IgD-negative memory B cell (primary cell): Measurements from ENCODE around the gene BCL6B. TPM values are rescaled to one million over a fixed set of nuclear protein-coding genes. Genes with fewer than 3 reads are reported as not detected.

Experiments used
- H3K27ac Mint-ChIP-seq, 3 donors: one replicate each; pipeline ENCODE4 v1.8.0; 2020 to 2022; ENCODE audit warnings: mild to moderate bottlenecking in 3 of 3, mixed read lengths in 3 of 3, moderate library complexity in 1 of 3
- H3K27me3 Mint-ChIP-seq: one replicate; pipeline ENCODE4 v1.8.0; 2021; ENCODE audit warnings: mixed read lengths
- H3K36me3 Mint-ChIP-seq: one replicate; pipeline ENCODE4 v1.8.0; 2020; ENCODE audit warnings: mild to moderate bottlenecking, mixed read lengths
- H3K4me1 Mint-ChIP-seq, 3 donors: one replicate each; pipeline ENCODE4 v1.8.0; 2020 to 2022; ENCODE audit warnings: mixed read lengths in 3 of 3, mild to moderate bottlenecking in 1 of 3
- H3K4me3 Mint-ChIP-seq, 4 donors: one replicate each; pipeline ENCODE4 v1.8.0; 2020 to 2022; ENCODE audit warnings: mild to moderate bottlenecking in 4 of 4, mixed read lengths in 4 of 4, moderate library complexity in 3 of 4
- H3K9me3 Mint-ChIP-seq, 3 donors: one replicate each; pipeline ENCODE4 v1.8.0; 2020 to 2021; ENCODE audit warnings: mixed read lengths in 3 of 3, mild to moderate bottlenecking in 1 of 3
- polyA plus RNA-seq: library from polyadenylated mRNA; unstranded; fragments of 300-500 nt; fragmentation: Illumina TruSeq; gene quantifications from one replicate; pipeline ENCODE4 v1.2.3, GENCODE V29; 2021

The BCL6B gene
- polyA plus RNA-seq, 1 donor from 2014 or later, result 0.33 TPM

DNA sequence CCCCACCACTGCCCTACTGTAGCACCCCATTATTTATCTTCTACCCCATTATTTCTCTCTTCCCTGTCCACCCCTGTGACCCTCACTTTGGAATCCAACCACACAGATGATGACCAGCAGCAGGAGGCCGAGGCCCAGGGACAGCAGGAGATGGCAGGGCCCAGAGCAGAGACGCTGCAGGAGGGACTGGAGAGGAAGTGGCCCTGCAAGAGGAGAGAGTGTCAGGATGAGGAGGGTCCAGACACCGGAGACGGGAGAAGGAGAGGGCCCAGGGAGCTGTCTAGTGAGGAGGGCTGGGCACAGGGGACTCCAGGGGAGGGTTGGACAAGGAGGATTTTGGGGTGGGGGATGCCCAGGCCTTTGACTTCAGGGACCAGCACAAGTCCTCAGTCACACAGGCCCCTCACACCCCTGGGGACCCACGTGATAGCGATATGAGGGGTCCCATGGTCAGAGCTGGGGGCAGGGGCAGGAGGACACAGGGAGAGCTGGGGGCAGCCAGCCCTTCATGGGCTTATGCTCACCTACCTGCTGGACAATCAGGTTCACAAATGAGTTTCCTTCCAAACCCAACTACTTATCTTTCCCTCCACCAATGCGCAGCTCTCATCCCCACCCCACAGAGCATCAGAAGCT, 55.2 kb downstream of the BCL6B start:
- H3K27ac Mint-ChIP-seq, result no peak overlapping the region
- H3K9me3 Mint-ChIP-seq, result no peaks in the 10 kb centered on the region
- no peaks in the 10 kb centered on the region for H3K36me3 Mint-ChIP-seq
- peaks cover 10 to 20% (median 14%) of the 10 kb centered on the region in 3 donors for H3K4me1 Mint-ChIP-seq
- H3K4me3 Mint-ChIP-seq, result no peak overlapping the region
- peaks cover 7% of the 10 kb centered on the region for H3K27me3 Mint-ChIP-seq

DNA sequence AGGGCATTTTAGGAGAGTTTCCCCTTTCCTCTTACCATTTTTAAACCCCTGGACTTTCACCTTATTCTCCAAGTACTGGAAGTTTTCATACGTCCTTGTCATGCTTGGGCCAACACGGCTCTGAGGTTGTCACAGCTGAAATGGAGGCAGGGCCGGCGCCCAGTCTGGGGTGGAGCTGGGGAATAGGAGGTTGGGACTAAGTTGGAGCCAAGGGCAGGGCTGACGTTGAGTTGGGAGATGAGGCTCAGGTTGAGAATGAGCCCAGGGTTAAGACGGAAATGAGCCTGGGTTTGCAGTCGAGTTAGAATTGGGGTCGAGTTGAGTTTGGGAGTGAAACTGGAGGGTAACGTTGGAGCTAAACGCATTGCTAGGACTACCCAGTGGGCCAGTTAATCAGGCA, 55.9 kb downstream of the BCL6B start:
- Mint-ChIP-seq H3K27ac (peak overlapping the region in 1 of 3 donors; percentile 85), H3K4me1 (peaks cover 10 to 21% (median 16%) of the 10 kb centered on the region in 3 donors), H3K36me3 (no peaks in the 10 kb centered on the region), H3K27me3 (peaks cover 11% of the 10 kb centered on the region), H3K4me3 (no peak overlapping the region), H3K9me3 (no peaks in the 10 kb centered on the region)

Other genes with a start within 250 kb of the BCL6B start
- gene FBXO39, start 246.8 kb upstream of the BCL6B start, polyA plus RNA-seq, result not detected
- gene TEKT1, start 191.3 kb upstream of the BCL6B start, polyA plus RNA-seq, result not detected
- 1.4 TPM for gene ALOX12, start 27.0 kb upstream of the BCL6B start, polyA plus RNA-seq
- 984 TPM for gene RNASEK, start 10.4 kb upstream of the BCL6B start, polyA plus RNA-seq
- gene SLC16A13, start 13.0 kb downstream of the BCL6B start, polyA plus RNA-seq, result 3.3 TPM
- 3.4 TPM for gene SLC16A11, start 21.0 kb downstream of the BCL6B start, polyA plus RNA-seq
- not detected for gene CLEC10A, start 57.2 kb downstream of the BCL6B start, polyA plus RNA-seq
- 0.60 TPM for gene ASGR2, start 91.8 kb downstream of the BCL6B start, polyA plus RNA-seq
- gene ASGR1, start 156.3 kb downstream of the BCL6B start, polyA plus RNA-seq, result 0.50 TPM
- gene DLG4, start 196.8 kb downstream of the BCL6B start, polyA plus RNA-seq, result 0.38 TPM
- 88.6 TPM for gene ACADVL, start 196.9 kb downstream of the BCL6B start, polyA plus RNA-seq
- gene DVL2, start 211.5 kb downstream of the BCL6B start, polyA plus RNA-seq, result 32.3 TPM
- 38.2 TPM for gene PHF23, start 216.4 kb downstream of the BCL6B start, polyA plus RNA-seq
- gene GABARAP, start 219.4 kb downstream of the BCL6B start, polyA plus RNA-seq, result 1,138 TPM
- 48.7 TPM for gene CTDNEP1, start 228.7 kb downstream of the BCL6B start, polyA plus RNA-seq
- gene ELP5, start 229.2 kb downstream of the BCL6B start, polyA plus RNA-seq, result 86.8 TPM
- gene CLDN7, start 239.4 kb downstream of the BCL6B start, polyA plus RNA-seq, result 1.2 TPM